ELR (cell line): ENCODE data around the gene IL4R.
"Not testable (repeated sequence)": the region's sequence is repeated elsewhere in the genome, so short reads cannot be mapped to it uniquely, and the experiment has no call there.

Source experiments
- DNase-seq: peaks from one replicate; pipeline ENCODE4 v3.0.0-alpha.2; 2015; ENCODE audit warnings: low read depth

Gene IL4R

GRCh38 chr16:27381236-27381635 lies 67.5 kb downstream of the IL4R start:
- DNase-seq = no peak

GRCh38 chr16:27381974-27382855 lies 68.4 kb downstream of the IL4R start:
- no peak for DNase-seq

DNA sequence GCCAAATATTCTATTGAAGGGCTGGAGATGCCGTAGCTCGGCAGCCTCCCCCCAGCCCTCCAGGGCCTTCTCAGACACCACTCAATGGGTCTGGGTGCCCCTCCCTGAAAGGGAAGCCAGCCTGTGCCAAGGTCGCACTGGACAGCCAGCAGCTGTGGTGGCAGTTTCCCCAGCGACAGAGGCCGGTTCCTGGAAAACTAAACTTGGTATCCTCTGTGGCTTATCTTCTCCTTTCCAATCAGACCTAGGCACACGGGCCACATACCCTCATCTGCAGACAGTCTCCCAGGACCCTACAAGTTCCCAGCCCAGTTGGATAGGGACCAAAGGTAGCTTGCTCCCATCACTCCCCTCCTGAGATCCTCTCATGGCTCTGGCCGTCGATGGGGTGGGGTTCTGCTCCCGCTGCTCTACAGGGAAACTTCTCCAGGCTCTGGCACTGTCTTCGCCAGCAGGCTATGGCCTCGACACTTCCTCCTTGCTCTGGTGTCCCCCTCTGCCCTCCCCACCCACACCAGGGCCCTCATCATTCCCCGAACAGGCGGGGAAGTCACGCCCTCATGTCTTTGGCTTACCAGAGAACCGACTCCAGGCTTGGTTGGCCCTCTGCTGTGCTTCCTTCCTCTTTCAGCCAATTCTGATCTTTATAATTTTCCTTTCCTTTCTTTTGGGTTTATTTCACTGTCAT lies 69.9 kb downstream of the IL4R start:
- no peak for DNase-seq

- no peak for DNase-seq
These were observed 70.7 kb downstream of the IL4R start for GRCh38 chr16:27384425-27384824.

DNA sequence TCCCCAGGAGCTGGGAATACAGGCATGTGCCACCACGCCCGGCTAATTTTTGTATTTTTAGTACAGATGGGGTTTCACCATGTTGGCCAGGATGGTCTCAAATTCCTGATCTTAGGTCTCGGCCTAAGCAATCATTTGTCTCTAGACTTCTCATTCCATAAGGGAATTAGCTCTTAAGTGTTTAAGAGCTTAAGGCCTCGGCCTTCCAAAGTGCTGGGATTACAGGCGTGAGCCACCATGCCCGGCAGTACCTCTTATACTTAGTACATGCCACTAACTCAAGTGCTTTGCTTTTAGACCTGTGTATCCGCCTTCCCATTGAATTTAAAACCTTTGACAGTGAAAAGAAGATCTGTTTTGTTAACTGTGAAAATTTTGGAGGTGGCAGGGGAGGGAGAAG lies 71.6 kb downstream of the IL4R start:
- DNase-seq = no peak

- no peak for DNase-seq
These were observed 72.9 kb downstream of the IL4R start for GRCh38 chr16:27386674-27387073.

GRCh38 chr16:27387724-27388123 lies 74.0 kb downstream of the IL4R start:
- DNase-seq = no peak

DNA sequence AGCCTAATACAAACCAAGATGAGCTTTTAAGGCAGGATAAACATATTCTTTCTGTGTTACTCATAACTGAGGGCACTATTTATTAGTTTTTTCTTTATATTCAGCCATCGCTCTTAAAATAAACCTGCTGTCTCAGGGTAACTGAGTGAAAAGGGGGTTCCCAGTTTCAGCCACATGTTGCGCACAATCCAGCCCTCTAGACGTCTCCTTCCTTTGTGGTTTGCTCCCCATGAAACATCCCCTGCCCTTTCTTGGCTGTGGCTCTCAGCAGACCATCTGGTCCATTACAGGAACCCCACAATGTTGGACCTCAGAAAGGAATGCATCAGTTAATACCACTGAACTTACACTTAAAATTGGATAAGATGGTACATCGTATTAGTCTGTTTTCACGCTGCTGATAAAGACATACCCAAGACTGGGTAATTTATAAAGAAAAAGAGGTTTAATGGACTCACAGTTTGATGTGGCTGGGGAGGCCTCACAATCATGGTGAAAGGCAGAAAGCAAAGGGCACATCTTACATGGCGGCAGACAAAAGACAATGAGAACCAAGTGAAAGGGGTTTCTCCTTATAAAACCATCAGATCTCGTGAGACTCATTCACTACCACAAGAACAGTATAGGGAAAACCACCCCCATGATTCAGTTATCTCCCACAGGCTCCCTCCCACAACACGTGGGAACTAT lies 75.6 kb downstream of the IL4R start:
- DNase-seq = no peak

- DNase-seq = no peak
These were observed 76.4 kb downstream of the IL4R start for GRCh38 chr16:27390151-27390550.

DNA sequence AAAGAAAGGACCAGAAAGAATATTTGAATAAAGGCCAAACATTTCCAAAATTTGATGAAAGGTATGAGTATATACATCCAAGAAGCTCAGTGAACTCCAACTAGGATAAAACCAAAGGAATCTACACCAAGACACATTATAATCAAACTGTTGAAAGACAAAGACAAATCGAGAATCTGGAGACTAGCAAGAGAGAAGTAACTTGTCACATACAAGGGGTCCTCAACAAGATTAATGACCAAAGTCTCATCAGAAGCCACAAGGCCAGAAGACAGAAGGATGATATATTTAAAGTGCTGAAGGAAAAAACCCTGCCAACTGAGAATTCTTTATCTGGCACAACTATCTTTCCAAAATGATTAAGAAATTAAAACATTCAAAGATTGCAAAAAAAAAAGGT lies 78.9 kb downstream of the IL4R start:
- DNase-seq = no peak

DNA sequence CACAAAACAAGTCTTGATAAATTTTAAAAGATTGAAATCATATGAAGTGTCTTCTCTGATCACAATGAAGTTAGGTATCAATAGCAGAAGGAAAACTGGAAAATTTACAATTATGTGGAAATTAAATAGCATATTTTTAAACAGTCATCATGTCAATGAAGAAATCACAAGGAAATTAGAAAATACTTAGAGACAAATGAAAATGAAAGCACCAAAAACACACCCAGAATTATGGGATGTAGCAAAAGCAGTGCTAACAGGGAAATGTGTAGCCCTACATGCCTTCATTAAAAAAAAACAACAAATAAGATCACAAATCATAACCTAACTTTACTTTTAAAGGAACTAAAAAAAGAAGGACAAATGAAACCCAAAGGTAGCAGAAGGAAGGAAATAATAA lies 80.7 kb downstream of the IL4R start:
- no peak for DNase-seq

DNA sequence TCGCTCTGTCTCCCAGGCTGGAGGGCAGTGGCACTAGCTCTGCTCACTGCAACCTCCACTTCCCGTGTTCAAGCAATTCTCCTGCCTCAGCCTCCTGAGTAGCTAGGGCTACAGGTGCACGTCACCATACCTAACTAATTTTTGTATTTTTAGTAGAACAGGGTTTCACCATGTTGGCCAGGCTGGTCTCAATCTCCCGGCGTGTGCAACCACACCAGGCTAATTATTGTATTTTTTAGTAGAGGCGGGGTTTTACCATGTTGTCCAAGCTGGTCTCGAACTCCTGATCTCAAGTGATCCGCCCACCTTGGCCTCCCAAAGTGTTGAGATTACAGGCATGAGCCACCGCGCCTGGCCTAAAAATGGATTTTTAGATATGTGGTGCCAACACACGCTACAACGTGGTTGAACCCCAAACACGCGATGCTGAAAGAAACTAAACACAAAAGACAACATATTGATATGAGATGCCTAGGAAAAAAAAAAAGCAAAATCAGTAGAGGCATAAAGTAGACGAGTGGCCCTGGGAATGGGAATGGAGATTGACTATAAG lies 84.6 kb downstream of the IL4R start:
- not testable (repeated sequence) for DNase-seq

- DNase-seq = no peak
These were observed 85.4 kb downstream of the IL4R start for GRCh38 chr16:27398894-27399853.

GRCh38 chr16:27399969-27400368 lies 86.2 kb downstream of the IL4R start:
- no peak for DNase-seq

- DNase-seq = peak; percentile 19
These were observed 87.2 kb downstream of the IL4R start for GRCh38 chr16:27400751-27401620.

GRCh38 chr16:27401768-27402568 lies 88.2 kb downstream of the IL4R start, which contains the start of gene IL21R:
Gene IL21R (plus strand): TSS chr16:27402174. CDS start chr16:27430072, 27,898 bp downstream.
- DNase-seq = peak; percentile 62

- no peak for DNase-seq
These were observed 88.8 kb downstream of the IL4R start for GRCh38 chr16:27402569-27402963.

DNA sequence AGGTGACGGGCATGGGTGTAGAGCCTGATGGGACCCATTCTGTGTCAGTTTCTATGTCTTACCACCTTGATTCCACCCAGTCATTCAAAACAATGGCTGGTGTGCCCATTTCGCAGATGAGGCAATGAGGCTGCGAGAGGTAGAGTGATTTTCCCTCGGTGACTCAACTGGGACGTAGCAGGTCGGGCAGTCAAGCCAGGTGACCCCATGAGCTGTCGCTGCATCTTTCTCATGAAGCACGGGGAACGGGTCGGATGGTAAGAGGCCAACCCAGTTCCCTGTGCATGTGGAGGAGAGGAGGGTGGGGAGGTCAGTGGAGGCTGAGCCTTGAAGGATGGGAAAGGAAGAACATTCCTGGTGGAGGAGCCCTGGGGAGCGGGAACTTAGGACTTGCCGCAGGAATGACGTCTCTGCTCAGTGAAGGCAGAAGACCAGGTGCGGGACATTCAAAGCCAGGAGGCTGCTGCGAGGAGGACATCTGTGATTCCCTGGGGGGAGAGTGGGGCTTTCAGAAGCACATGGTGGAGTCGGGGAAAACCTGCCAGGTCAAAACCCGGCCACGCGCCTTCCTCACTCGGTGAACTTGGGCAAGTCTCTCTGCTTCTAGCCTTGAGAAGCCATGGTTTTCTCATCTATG lies 89.3 kb downstream of the IL4R start:
- DNase-seq = no peak

- no peak for DNase-seq
These were observed 89.8 kb downstream of the IL4R start for GRCh38 chr16:27403601-27403992.
